HG03460 (cell line): ENCODE measurements around the gene UBA6.
A peak's percentile ranks its signal among the peaks of the same experiment; 100 is the strongest.
"Not testable (repeated sequence)": the region's sequence is repeated elsewhere in the genome, so short reads cannot be mapped to it uniquely, and the experiment has no call there.

ENCODE experiments used
- ATAC-seq: cut with Tn5 transposase; IDR thresholded peaks from one replicate; pipeline ENCODE4 v1.9.1; 2021; ENCODE audit not compliant: unreplicated experiment

UBA6 gene

GRCh38 chr4:67714248-67714583 lies 13.3 kb upstream of the UBA6 start:
- ATAC-seq: peak; percentile 65

- no peak for ATAC-seq
Measured at GRCh38 chr4:67713529-67714247, 12.7 kb upstream of the UBA6 start.

DNA sequence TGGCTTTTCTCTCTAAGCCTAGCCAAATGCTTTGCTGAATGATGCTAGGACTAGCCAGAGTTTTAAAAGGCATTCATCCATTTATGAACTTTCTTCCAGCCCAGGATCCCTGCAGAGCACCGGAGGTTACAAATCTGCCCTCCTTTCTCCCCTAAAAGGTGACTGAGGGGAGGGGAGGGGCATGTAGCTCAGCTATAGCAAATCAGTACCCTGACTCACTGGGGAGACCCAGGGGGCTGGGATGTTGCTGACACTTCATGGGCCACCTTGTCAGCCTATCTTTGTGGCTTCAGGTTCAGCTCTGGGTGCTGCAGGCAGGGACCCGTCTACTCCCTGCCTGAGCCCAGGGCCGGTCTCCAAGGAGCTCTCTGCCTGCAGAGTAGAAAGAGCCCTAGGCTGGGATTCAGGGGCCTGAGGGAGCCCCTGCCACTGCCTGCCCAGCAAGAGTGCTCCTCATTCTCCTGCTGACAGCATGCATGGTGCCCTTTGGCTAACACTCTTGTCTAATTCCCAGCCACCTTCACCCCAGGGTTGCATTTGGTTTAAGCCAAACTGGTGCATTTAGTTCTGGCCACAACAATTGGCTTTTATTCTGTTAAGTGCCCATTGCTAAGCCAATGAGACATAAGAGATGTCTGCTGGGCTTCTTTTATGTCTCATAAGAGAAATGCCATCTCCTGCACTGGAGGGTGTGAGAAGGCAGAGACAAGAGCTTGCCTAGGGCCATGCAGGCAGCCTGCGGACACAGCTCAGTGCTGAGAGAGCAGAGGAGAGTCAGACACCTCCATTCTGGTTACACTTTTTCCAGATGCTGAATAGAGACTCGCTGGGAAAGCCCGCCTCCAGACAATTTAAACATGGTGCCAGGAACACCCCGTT lies 11.9 kb upstream of the UBA6 start:
- no peak for ATAC-seq

DNA sequence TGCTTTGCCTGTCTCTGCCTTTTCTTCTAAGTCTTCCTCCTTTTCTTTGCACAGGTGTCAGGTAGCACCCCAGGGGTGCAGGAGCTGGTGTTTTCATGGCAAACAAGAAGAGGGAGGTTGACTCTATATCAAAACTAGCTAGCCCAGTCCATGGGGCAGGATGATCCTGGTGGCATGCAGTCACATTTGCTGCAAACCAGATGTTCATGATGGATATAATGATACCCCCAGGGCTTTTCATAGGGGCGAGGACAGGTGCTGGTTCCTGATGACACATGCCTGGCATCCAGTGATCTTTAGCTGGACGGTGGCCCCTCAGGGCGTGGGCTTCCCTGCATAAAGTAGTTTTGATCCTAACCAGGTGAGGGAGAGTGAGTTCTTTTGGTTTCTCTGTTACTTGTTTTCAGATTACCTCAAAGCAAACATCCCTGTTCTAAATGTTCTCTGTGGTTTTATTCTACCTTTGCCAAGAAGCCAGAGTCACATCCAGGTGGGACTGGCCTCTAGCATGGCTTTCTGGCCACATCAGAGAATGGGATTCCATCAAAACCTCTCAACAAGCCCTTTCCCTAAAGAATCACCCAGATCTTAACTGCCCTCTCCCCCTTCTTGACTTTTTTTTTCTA lies 11.2 kb upstream of the UBA6 start:
- ATAC-seq: no peak

DNA sequence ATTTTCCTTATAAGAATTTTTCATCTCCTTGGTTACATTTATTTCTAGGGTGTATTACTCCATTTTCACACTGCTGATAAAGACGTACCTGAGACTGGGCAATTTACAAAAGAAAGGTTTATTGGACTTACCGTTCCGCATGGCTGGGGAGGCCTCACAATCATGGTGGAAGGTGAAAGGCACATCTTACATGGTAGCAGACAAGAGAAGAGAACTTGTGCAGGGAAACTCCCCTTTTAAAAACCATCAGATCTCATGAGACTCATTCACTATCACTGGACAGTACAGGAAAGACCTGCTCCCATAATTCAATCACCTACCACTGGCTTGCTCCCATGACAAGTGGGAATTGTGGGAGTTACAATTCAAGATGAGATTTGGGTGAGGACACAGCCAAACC lies 5.7 kb upstream of the UBA6 start:
- not testable (repeated sequence) for ATAC-seq

GRCh38 chr4:67704843-67705242 lies 3.9 kb upstream of the UBA6 start:
- no peak for ATAC-seq

- no peak for ATAC-seq
Measured at GRCh38 chr4:67702166-67702565, 1.2 kb upstream of the UBA6 start.

DNA sequence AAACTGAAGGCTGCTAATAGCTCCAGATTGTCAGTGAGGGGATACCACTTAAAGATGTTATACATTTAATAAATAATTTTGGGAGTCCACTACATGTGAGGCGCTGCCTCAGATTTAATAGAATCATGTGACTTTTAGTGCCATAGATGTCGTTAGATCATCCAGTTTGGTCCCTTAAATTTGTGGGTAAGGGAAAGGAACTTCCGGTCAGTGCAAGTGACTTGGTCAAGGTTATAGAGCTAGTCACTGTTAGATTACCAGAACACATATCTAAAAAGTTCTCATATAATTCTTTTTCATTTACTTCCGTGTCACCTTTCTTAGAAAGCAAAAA lies 529 bp upstream of the UBA6 start:
- no peak for ATAC-seq

DNA sequence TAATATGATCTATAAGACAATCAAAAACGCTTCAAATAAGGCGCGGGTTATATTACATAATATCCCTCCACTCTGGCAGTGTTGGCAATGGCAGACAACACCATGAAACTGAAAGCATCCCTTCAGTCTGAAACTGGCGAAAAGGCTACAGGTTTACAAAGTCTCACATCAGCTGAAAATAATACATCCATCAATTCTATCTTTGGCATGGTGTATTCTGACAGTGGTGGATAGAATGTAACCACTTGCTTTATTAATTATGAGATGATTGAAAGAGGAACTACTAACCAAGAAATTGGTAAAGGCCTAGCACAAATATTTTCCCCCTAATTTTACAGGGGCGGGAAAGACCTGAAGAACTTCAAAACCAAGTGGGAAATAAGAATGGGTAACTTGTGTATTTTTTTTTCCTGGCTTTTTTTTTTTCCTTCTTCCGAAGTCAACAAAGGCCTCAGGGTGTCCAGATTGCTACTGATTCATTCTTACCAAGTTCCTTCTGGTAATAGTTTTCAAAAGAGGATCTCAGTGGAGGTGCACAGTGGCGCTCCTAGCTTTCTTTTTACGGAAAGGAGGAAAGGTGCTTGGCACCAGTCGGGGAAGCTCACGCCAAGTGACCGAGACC lies 728 bp downstream of the UBA6 start:
- ATAC-seq: peak; percentile 10

DNA sequence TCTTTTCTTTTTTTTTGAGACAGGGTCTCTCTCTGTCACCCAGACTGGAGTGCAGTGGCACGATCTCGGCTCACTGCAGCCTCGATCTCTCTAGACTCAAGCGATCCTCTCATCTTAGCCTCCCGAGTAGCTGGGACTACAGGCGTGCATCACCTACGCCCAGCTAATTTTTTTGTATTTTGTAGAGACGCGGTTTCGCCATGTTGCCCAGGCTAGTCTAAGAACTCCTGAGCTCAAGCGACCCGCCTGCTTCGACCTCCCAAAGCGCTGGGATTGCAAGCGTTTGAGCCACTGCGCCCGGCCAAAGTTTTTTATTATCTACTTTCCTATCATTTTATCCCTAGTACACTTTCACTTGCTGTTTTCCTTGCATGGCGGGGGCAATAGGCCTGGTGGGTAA lies 1.4 kb downstream of the UBA6 start:
- ATAC-seq: no peak

GRCh38 chr4:67697860-67698687 lies 2.9 kb downstream of the UBA6 start:
- ATAC-seq: no peak

- no peak for ATAC-seq
Measured at GRCh38 chr4:67696061-67696460, 4.9 kb downstream of the UBA6 start.

GRCh38 chr4:67694662-67695061 lies 6.3 kb downstream of the UBA6 start:
- no peak for ATAC-seq

DNA sequence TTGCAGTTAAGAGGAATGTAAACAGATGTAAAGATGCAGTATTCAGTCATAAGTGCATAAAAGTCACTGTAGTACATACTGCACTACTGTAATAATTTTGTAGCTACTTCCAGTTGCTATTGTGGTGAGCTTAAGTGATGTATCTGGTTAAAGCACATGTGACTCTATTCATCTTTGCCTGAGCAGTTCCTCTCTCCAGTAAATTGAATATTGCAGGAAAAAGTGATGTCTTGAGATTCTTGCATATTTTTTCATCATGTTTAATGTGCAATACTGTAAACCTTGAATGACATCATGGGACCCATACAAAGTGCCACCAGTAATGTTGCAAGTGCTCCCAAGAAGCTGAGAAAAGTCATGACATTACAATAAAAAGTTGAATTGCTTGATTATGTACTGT lies 9.6 kb downstream of the UBA6 start:
- no peak for ATAC-seq

GRCh38 chr4:67687636-67688035 lies 13.3 kb downstream of the UBA6 start:
- no peak for ATAC-seq

GRCh38 chr4:67685532-67685859 lies 15.5 kb downstream of the UBA6 start:
- ATAC-seq: peak; percentile 15

GRCh38 chr4:67684839-67685531 lies 16.0 kb downstream of the UBA6 start:
- peak; percentile 70 for ATAC-seq

GRCh38 chr4:67682266-67682665 lies 18.7 kb downstream of the UBA6 start:
- ATAC-seq: no peak

- no peak for ATAC-seq
Measured at GRCh38 chr4:67680581-67681222, 20.3 kb downstream of the UBA6 start.

DNA sequence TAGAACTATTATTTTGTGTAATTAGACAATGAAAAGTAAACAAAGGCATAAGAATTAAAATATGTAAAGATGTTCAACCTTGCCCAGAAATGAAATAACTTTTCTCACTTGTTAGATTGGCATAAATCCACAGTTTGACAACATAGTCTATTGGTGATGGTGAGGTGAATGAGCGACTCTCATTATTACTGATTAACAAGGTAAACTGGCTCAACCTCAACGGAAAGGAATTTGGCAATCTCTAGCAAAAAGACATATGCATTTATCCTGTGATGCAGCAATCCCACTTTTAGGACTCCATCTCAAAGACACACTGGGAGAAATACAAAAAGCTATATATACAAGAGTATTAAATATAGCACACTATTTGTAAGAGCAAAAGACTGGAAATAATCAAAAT lies 22.3 kb downstream of the UBA6 start:
- no peak for ATAC-seq
